ENCODE results near the gene DDRGK1.
"Not testable (repeated sequence)": the region's sequence is repeated elsewhere in the genome, so short reads cannot be mapped to it uniquely, and the experiment has no call there.

Gene DDRGK1

GRCh38 chr20:3210346-3210745, 5.9 kb upstream of the DDRGK1 start:
- no peak for DNase-seq

GRCh38 chr20:3209946-3210317, 5.5 kb upstream of the DDRGK1 start:
- no peak for DNase-seq

GRCh38 chr20:3209257-3209945, 4.9 kb upstream of the DDRGK1 start, which contains the start of gene ITPA:
Gene ITPA (plus strand): TSS chr20:3209498. CDS start chr20:3209552, 54 bp downstream.
- DNase-seq: peak; percentile 55 to 56

- no peak for DNase-seq
Observed at GRCh38 chr20:3208786-3209256, 4.3 kb upstream of the DDRGK1 start.

- DNase-seq: peak in 1 of 2 donors; percentile 30
Observed at GRCh38 chr20:3203315-3204123, 963 bp downstream of the DDRGK1 start.

GRCh38 chr20:3202965-3203314, 1.5 kb downstream of the DDRGK1 start:
- no peak for DNase-seq

GRCh38 chr20:3199976-3200755, 4.3 kb downstream of the DDRGK1 start:
- DNase-seq: no peak

GRCh38 chr20:3199206-3199605, 5.3 kb downstream of the DDRGK1 start:
- no peak for DNase-seq

GRCh38 chr20:3195590-3196237, 8.8 kb downstream of the DDRGK1 start:
- no peak for DNase-seq

- no peak for DNase-seq
Observed at GRCh38 chr20:3194617-3195280, 9.7 kb downstream of the DDRGK1 start.

- DNase-seq: no peak
Observed at GRCh38 chr20:3193806-3194616, 10.5 kb downstream of the DDRGK1 start.

- no peak for DNase-seq
Observed at GRCh38 chr20:3192226-3193015, 12.1 kb downstream of the DDRGK1 start.

- no peak for DNase-seq
Observed at GRCh38 chr20:3190681-3191111, 13.8 kb downstream of the DDRGK1 start.

- no peak for DNase-seq
Observed at GRCh38 chr20:3189561-3190131, 14.8 kb downstream of the DDRGK1 start.

- DNase-seq: no peak
Observed at GRCh38 chr20:3188823-3189413, 15.6 kb downstream of the DDRGK1 start.

- not testable (repeated sequence) for DNase-seq
Observed at GRCh38 chr20:3187861-3188260, 16.6 kb downstream of the DDRGK1 start.

- DNase-seq: no peak
Observed at GRCh38 chr20:3183896-3184612, 20.4 kb downstream of the DDRGK1 start.

GRCh38 chr20:3182429-3182828, 22.1 kb downstream of the DDRGK1 start:
- DNase-seq: not testable (repeated sequence)

GRCh38 chr20:3181270-3181669, 23.2 kb downstream of the DDRGK1 start:
- DNase-seq: no peak
